CD4-positive, alpha-beta T cell (primary cell): ENCODE results near the gene DOCK2. TPM values are rescaled to one million over a fixed set of nuclear protein-coding genes. Genes with fewer than 3 reads are reported as not detected.

Source experiments
- ATAC-seq: fragments of 200-7000 bp; cut with Tn5 transposase; one replicate; pipeline ENCODE4 v1.10.0; 2022; ENCODE audit warnings: mild to moderate bottlenecking; ENCODE audit not compliant: poor library complexity
- CTCF ChIA-PET: fragments of 350-600 bp; sonication (Branson Sonifier 250); formaldehyde crosslinking; loops from one replicate; lab custom pipeline; 2021; ENCODE audit warnings: antibody characterized with exemption, inconsistent platforms; lab: Charles Lee
- POLR2A ChIA-PET: fragments of 350-600 bp; sonication (Branson Sonifier 250); formaldehyde crosslinking; loops from one replicate; lab custom pipeline; 2021; ENCODE audit warnings: antibody characterized with exemption, inconsistent platforms; lab: Charles Lee
- DNase-seq, 14 experiments: peaks; one replicate each; pipeline ENCODE4 v3.0.0-alpha.2; 2013 to 2020; ENCODE audit warnings: mixed read lengths in 2 of 14
- H3K27ac ChIP-seq, 2 donors: one replicate each; pipeline versions ENCODE4 v1.5.1 to v1.7.0; 2013; ENCODE audit warnings: low read length in 2 of 2, low read depth in 1 of 2, mild to moderate bottlenecking in 1 of 2
- H3K27me3 ChIP-seq, 2 experiments: 1 replicate in 1 of 2; 2 replicates in 1 of 2; pipeline versions ENCODE4 v1.6.1 to v1.7.0; 2013; ENCODE audit warnings: low read length in 2 of 2, control low read depth in 1 of 2, mild to moderate bottlenecking in 1 of 2, moderate library complexity in 1 of 2; ENCODE audit not compliant: insufficient read depth in 2 of 2, control insufficient read depth in 1 of 2
- H3K36me3 ChIP-seq: one replicate; pipeline ENCODE4 v1.6.1; 2013; ENCODE audit warnings: low read length, control low read depth; ENCODE audit not compliant: insufficient read depth
- H3K4me1 ChIP-seq: one replicate; pipeline ENCODE4 v1.6.1; 2013; ENCODE audit warnings: low read length, control low read depth; ENCODE audit not compliant: insufficient read depth
- H3K4me3 ChIP-seq: one replicate; pipeline ENCODE4 v1.5.1; 2013; ENCODE audit warnings: mild to moderate bottlenecking, low read length, moderate library complexity
- H3K9me3 ChIP-seq, 2 experiments: 1 replicate in 1 of 2; 2 replicates in 1 of 2; pipeline versions ENCODE4 v1.6.1 to v1.7.0; 2013; ENCODE audit warnings: low read length in 2 of 2, mild to moderate bottlenecking in 2 of 2, control low read depth in 1 of 2, moderate library complexity in 1 of 2; ENCODE audit not compliant: control insufficient read depth in 1 of 2, insufficient read depth in 1 of 2
- H3K27ac Mint-ChIP-seq: one replicate; pipeline ENCODE4 v1.8.0; 2020; ENCODE audit warnings: mixed read lengths
- H3K27me3 Mint-ChIP-seq: one replicate; pipeline ENCODE4 v1.8.0; 2021; ENCODE audit warnings: mixed read lengths
- H3K36me3 Mint-ChIP-seq: one replicate; pipeline ENCODE4 v1.8.0; 2021; ENCODE audit warnings: low read depth, mixed read lengths
- H3K4me1 Mint-ChIP-seq: one replicate; pipeline ENCODE4 v1.8.0; 2021; ENCODE audit warnings: low read depth, mixed read lengths
- H3K4me3 Mint-ChIP-seq: one replicate; pipeline ENCODE4 v1.8.0; 2020; ENCODE audit warnings: mild to moderate bottlenecking, mixed read lengths
- H3K9me3 Mint-ChIP-seq: one replicate; pipeline ENCODE4 v1.8.0; 2020; ENCODE audit warnings: mixed read lengths
- CTCF ChIP-seq: fragments of 200-600 bp; IDR thresholded peaks from one replicate; pipeline ENCODE4 v1.8.0; 2022; ENCODE audit warnings: antibody characterized with exemption, mild to moderate bottlenecking
- intact Hi-C, 2 experiments: fragments of 100-400 bp; cut with DNase I in 1 of 2; cut with micrococcal nuclease in 1 of 2; formaldehyde crosslinking; loops; one replicate each; pipeline versions ENCODE4 v1.15.1 to v1.9.0; 2023 to 2025; cut with DNase I, micrococcal nuclease
- total RNA-seq, 174 experiments: library from RNA in 2 of 174; stranded (reverse) in 2 of 174; gene quantifications; one replicate each; pipeline ENCODE4 v1.2.3 and lab custom pipeline; 2021 to 2026

The DOCK2 gene
- total RNA-seq, 2 experiments from 2014 or later: 220 to 229 TPM

GRCh38 chr5:169758886-169759285 lies 121.8 kb downstream of the DOCK2 start:
- ATAC-seq: no peak
- no peaks in the 10 kb centered on the region for H3K4me1 ChIP-seq
- no peak overlapping the region for H3K27ac Mint-ChIP-seq
- intact Hi-C loops: no loop called here
- TF ChIP-seq CTCF: no peak
- no peaks in the 10 kb centered on the region for H3K4me1 Mint-ChIP-seq
- H3K27ac ChIP-seq: no peak overlapping the region
- H3K9me3 ChIP-seq: no peaks in the 10 kb centered on the region
- no peaks in the 10 kb centered on the region for H3K9me3 Mint-ChIP-seq
- H3K36me3 Mint-ChIP-seq: peaks cover 85% of the 10 kb centered on the region
- CTCF ChIA-PET: no interaction called here
- H3K4me3 ChIP-seq: no peak overlapping the region
- H3K27me3 ChIP-seq: no peaks in the 10 kb centered on the region
- no peaks in the 10 kb centered on the region for H3K27me3 Mint-ChIP-seq
- no peak overlapping the region for H3K4me3 Mint-ChIP-seq
- POLR2A ChIA-PET: no interaction called here
- DNase-seq: no peak
- H3K36me3 ChIP-seq: peaks cover 85% of the 10 kb centered on the region

- no peak for TF ChIP-seq CTCF
- no peak overlapping the region for H3K27ac Mint-ChIP-seq
- POLR2A ChIA-PET: no interaction called here
- Histone ChIP-seq H3K27ac (no peak overlapping the region), H3K36me3 (peaks cover 90% of the 10 kb centered on the region), H3K9me3 (no peaks in the 10 kb centered on the region), H3K27me3 (no peaks in the 10 kb centered on the region), H3K4me1 (no peaks in the 10 kb centered on the region), H3K4me3 (no peak overlapping the region)
- no peaks in the 10 kb centered on the region for H3K4me1 Mint-ChIP-seq
- no peaks in the 10 kb centered on the region for H3K9me3 Mint-ChIP-seq
- intact Hi-C loops: no loop called here
- peaks cover 90% of the 10 kb centered on the region for H3K36me3 Mint-ChIP-seq
- CTCF ChIA-PET: no interaction called here
- DNase-seq (no peak), ATAC-seq (no peak)
- no peaks in the 10 kb centered on the region for H3K27me3 Mint-ChIP-seq
- H3K4me3 Mint-ChIP-seq: no peak overlapping the region
Observed at GRCh38 chr5:169760229-169760628, 123.2 kb downstream of the DOCK2 start.

- H3K4me1 ChIP-seq: no peaks in the 10 kb centered on the region
- ATAC-seq (no peak), DNase-seq (no peak)
- POLR2A ChIA-PET: no interaction called here
- peaks cover 95% of the 10 kb centered on the region for H3K36me3 Mint-ChIP-seq
- H3K27me3 ChIP-seq: no peaks in the 10 kb centered on the region
- H3K9me3 Mint-ChIP-seq: no peaks in the 10 kb centered on the region
- no peak overlapping the region for H3K4me3 ChIP-seq
- TF ChIP-seq CTCF: no peak
- H3K4me3 Mint-ChIP-seq: no peak overlapping the region
- intact Hi-C loops: no loop called here
- H3K36me3 ChIP-seq: peaks cover 83% of the 10 kb centered on the region
- H3K27ac ChIP-seq: no peak overlapping the region
- H3K4me1 Mint-ChIP-seq: no peaks in the 10 kb centered on the region
- no peaks in the 10 kb centered on the region for H3K9me3 ChIP-seq
- H3K27me3 Mint-ChIP-seq: no peaks in the 10 kb centered on the region
- CTCF ChIA-PET: no interaction called here
- no peak overlapping the region for H3K27ac Mint-ChIP-seq
Observed at GRCh38 chr5:169762338-169763095, 125.4 kb downstream of the DOCK2 start.
